ENCODE results near the gene UNC13C. TPM values are rescaled to one million over a fixed set of nuclear protein-coding genes. Genes with fewer than 3 reads are reported as not detected.
A peak's percentile ranks its signal among the peaks of the same experiment; 100 is the strongest.

Gene UNC13C
- polyA plus RNA-seq, 1 donor = 1.1 TPM

- no peak overlapping the region for H3K27ac ChIP-seq (ENCODE audit: low read length)
- no peaks in the 10 kb centered on the region for H3K4me1 ChIP-seq (ENCODE audit: control insufficient read depth, insufficient read depth, low read length)
- H3K9me3 ChIP-seq (ENCODE audit: control insufficient read depth, low read depth, low read length) = no peaks in the 10 kb centered on the region
- H3K27me3 ChIP-seq (ENCODE audit: control insufficient read depth, insufficient read depth, low read length) = no peaks in the 10 kb centered on the region
- H3K4me3 ChIP-seq (ENCODE audit: low read length) = no peak overlapping the region
- no peak for DNase-seq
- 100% methylated on average over 1 of the region's 4 CpGs for WGBS (ENCODE audit: insufficient coverage, low lambda C conversion rate)
- no peaks in the 10 kb centered on the region for H3K36me3 ChIP-seq (ENCODE audit: control insufficient read depth, insufficient read depth, low read length)
Measured at GRCh38 chr15:54576298-54576935, 598.2 kb downstream of the UNC13C start.

- Histone ChIP-seq H3K36me3 (ENCODE audit: control insufficient read depth, insufficient read depth, low read length) (no peaks in the 10 kb centered on the region), H3K27me3 (ENCODE audit: control insufficient read depth, insufficient read depth, low read length) (no peaks in the 10 kb centered on the region), H3K4me1 (ENCODE audit: control insufficient read depth, insufficient read depth, low read length) (no peaks in the 10 kb centered on the region), H3K4me3 (ENCODE audit: low read length) (no peak overlapping the region), H3K9me3 (ENCODE audit: control insufficient read depth, low read depth, low read length) (no peaks in the 10 kb centered on the region), H3K27ac (ENCODE audit: low read length) (no peak overlapping the region)
- 80% methylated on average over 2 of the region's 4 CpGs for WGBS (ENCODE audit: insufficient coverage, low lambda C conversion rate)
- DNase-seq = no peak
Measured at GRCh38 chr15:54577476-54578250, 599.4 kb downstream of the UNC13C start.

- Histone ChIP-seq H3K27me3 (ENCODE audit: control insufficient read depth, insufficient read depth, low read length) (no peaks in the 10 kb centered on the region), H3K27ac (ENCODE audit: low read length) (no peak overlapping the region), H3K9me3 (ENCODE audit: control insufficient read depth, low read depth, low read length) (no peaks in the 10 kb centered on the region), H3K4me3 (ENCODE audit: low read length) (no peak overlapping the region), H3K36me3 (ENCODE audit: control insufficient read depth, insufficient read depth, low read length) (no peaks in the 10 kb centered on the region), H3K4me1 (ENCODE audit: control insufficient read depth, insufficient read depth, low read length) (no peaks in the 10 kb centered on the region)
- no peak for DNase-seq
- WGBS (ENCODE audit: insufficient coverage, low lambda C conversion rate) = 90% methylated on average over 4 of the region's 6 CpGs
Measured at GRCh38 chr15:54579855-54580254, 601.6 kb downstream of the UNC13C start.

GRCh38 chr15:54580643-54581042 is 602.4 kb downstream of the UNC13C start:
- DNase-seq = no peak
- no peaks in the 10 kb centered on the region for H3K27me3 ChIP-seq (ENCODE audit: control insufficient read depth, insufficient read depth, low read length)
- H3K27ac ChIP-seq (ENCODE audit: low read length) = no peak overlapping the region
- WGBS (ENCODE audit: insufficient coverage, low lambda C conversion rate) = no CpG with 5 or more reads among the region's 2 CpGs
- no peaks in the 10 kb centered on the region for H3K4me1 ChIP-seq (ENCODE audit: control insufficient read depth, insufficient read depth, low read length)
- no peaks in the 10 kb centered on the region for H3K36me3 ChIP-seq (ENCODE audit: control insufficient read depth, insufficient read depth, low read length)
- no peaks in the 10 kb centered on the region for H3K9me3 ChIP-seq (ENCODE audit: control insufficient read depth, low read depth, low read length)
- no peak overlapping the region for H3K4me3 ChIP-seq (ENCODE audit: low read length)

- no peak overlapping the region for H3K27ac ChIP-seq (ENCODE audit: low read length)
- H3K4me1 ChIP-seq (ENCODE audit: control insufficient read depth, insufficient read depth, low read length) = no peaks in the 10 kb centered on the region
- WGBS (ENCODE audit: insufficient coverage, low lambda C conversion rate) = no CpG with 5 or more reads among the region's 7 CpGs
- no peak overlapping the region for H3K4me3 ChIP-seq (ENCODE audit: low read length)
- no peaks in the 10 kb centered on the region for H3K9me3 ChIP-seq (ENCODE audit: control insufficient read depth, low read depth, low read length)
- no peaks in the 10 kb centered on the region for H3K27me3 ChIP-seq (ENCODE audit: control insufficient read depth, insufficient read depth, low read length)
- DNase-seq = no peak
- H3K36me3 ChIP-seq (ENCODE audit: control insufficient read depth, insufficient read depth, low read length) = no peaks in the 10 kb centered on the region
Measured at GRCh38 chr15:54582863-54583643, 604.8 kb downstream of the UNC13C start.

- no peaks in the 10 kb centered on the region for H3K9me3 ChIP-seq (ENCODE audit: control insufficient read depth, low read depth, low read length)
- DNase-seq = no peak
- H3K27ac ChIP-seq (ENCODE audit: low read length) = no peak overlapping the region
- no peak overlapping the region for H3K4me3 ChIP-seq (ENCODE audit: low read length)
- no peaks in the 10 kb centered on the region for H3K36me3 ChIP-seq (ENCODE audit: control insufficient read depth, insufficient read depth, low read length)
- 100% methylated on average over 1 of the region's 3 CpGs for WGBS (ENCODE audit: insufficient coverage, low lambda C conversion rate)
- H3K27me3 ChIP-seq (ENCODE audit: control insufficient read depth, insufficient read depth, low read length) = no peaks in the 10 kb centered on the region
- H3K4me1 ChIP-seq (ENCODE audit: control insufficient read depth, insufficient read depth, low read length) = no peaks in the 10 kb centered on the region
Measured at GRCh38 chr15:54585063-54585462, 606.8 kb downstream of the UNC13C start.

GRCh38 chr15:54594115-54594514 is 615.9 kb downstream of the UNC13C start:
- H3K27ac ChIP-seq (ENCODE audit: low read length) = no peak overlapping the region
- H3K36me3 ChIP-seq (ENCODE audit: control insufficient read depth, insufficient read depth, low read length) = no peaks in the 10 kb centered on the region
- no peaks in the 10 kb centered on the region for H3K9me3 ChIP-seq (ENCODE audit: control insufficient read depth, low read depth, low read length)
- H3K4me3 ChIP-seq (ENCODE audit: low read length) = no peak overlapping the region
- no peaks in the 10 kb centered on the region for H3K27me3 ChIP-seq (ENCODE audit: control insufficient read depth, insufficient read depth, low read length)
- no peaks in the 10 kb centered on the region for H3K4me1 ChIP-seq (ENCODE audit: control insufficient read depth, insufficient read depth, low read length)
- no peak for DNase-seq
- no CpG with 5 or more reads among the region's 4 CpGs for WGBS (ENCODE audit: insufficient coverage, low lambda C conversion rate)

GRCh38 chr15:54599386-54599785 is 621.1 kb downstream of the UNC13C start:
- Histone ChIP-seq H3K36me3 (ENCODE audit: control insufficient read depth, insufficient read depth, low read length) (no peaks in the 10 kb centered on the region), H3K27me3 (ENCODE audit: control insufficient read depth, insufficient read depth, low read length) (no peaks in the 10 kb centered on the region), H3K4me3 (ENCODE audit: low read length) (no peak overlapping the region), H3K9me3 (ENCODE audit: control insufficient read depth, low read depth, low read length) (no peaks in the 10 kb centered on the region), H3K4me1 (ENCODE audit: control insufficient read depth, insufficient read depth, low read length) (no peaks in the 10 kb centered on the region), H3K27ac (ENCODE audit: low read length) (no peak overlapping the region)
- no peak for DNase-seq
- WGBS (ENCODE audit: insufficient coverage, low lambda C conversion rate) = no CpG with 5 or more reads among the region's 3 CpGs

- no peaks in the 10 kb centered on the region for H3K27me3 ChIP-seq (ENCODE audit: control insufficient read depth, insufficient read depth, low read length)
- H3K4me1 ChIP-seq (ENCODE audit: control insufficient read depth, insufficient read depth, low read length) = peaks cover 5% of the 10 kb centered on the region
- WGBS (ENCODE audit: insufficient coverage, low lambda C conversion rate) = 60% methylated on average over 1 of the region's 2 CpGs
- no peak for DNase-seq
- H3K4me3 ChIP-seq (ENCODE audit: low read length) = no peak overlapping the region
- H3K36me3 ChIP-seq (ENCODE audit: control insufficient read depth, insufficient read depth, low read length) = no peaks in the 10 kb centered on the region
- H3K9me3 ChIP-seq (ENCODE audit: control insufficient read depth, low read depth, low read length) = no peaks in the 10 kb centered on the region
- H3K27ac ChIP-seq (ENCODE audit: low read length) = peak overlapping the region; percentile 33
Measured at GRCh38 chr15:54605043-54605442, 626.8 kb downstream of the UNC13C start.

- Histone ChIP-seq H3K9me3 (ENCODE audit: control insufficient read depth, low read depth, low read length) (no peaks in the 10 kb centered on the region), H3K4me1 (ENCODE audit: control insufficient read depth, insufficient read depth, low read length) (peaks cover 5% of the 10 kb centered on the region), H3K4me3 (ENCODE audit: low read length) (no peak overlapping the region), H3K27me3 (ENCODE audit: control insufficient read depth, insufficient read depth, low read length) (no peaks in the 10 kb centered on the region), H3K36me3 (ENCODE audit: control insufficient read depth, insufficient read depth, low read length) (no peaks in the 10 kb centered on the region), H3K27ac (ENCODE audit: low read length) (no peak overlapping the region)
- WGBS (ENCODE audit: insufficient coverage, low lambda C conversion rate) = no CpG with 5 or more reads among the region's 4 CpGs
- DNase-seq = no peak
Measured at GRCh38 chr15:54605556-54605955, 627.3 kb downstream of the UNC13C start.
